GM19397 (cell line): Measurements from ENCODE around the gene CPLX4.
A peak's percentile ranks its signal among the peaks of the same experiment; 100 is the strongest.

ENCODE experiments used
- ATAC-seq: cut with Tn5 transposase; IDR thresholded peaks from one replicate; pipeline ENCODE4 v1.9.1; 2021; ENCODE audit warnings: mild to moderate bottlenecking, moderate library complexity; ENCODE audit not compliant: unreplicated experiment

Gene CPLX4

DNA sequence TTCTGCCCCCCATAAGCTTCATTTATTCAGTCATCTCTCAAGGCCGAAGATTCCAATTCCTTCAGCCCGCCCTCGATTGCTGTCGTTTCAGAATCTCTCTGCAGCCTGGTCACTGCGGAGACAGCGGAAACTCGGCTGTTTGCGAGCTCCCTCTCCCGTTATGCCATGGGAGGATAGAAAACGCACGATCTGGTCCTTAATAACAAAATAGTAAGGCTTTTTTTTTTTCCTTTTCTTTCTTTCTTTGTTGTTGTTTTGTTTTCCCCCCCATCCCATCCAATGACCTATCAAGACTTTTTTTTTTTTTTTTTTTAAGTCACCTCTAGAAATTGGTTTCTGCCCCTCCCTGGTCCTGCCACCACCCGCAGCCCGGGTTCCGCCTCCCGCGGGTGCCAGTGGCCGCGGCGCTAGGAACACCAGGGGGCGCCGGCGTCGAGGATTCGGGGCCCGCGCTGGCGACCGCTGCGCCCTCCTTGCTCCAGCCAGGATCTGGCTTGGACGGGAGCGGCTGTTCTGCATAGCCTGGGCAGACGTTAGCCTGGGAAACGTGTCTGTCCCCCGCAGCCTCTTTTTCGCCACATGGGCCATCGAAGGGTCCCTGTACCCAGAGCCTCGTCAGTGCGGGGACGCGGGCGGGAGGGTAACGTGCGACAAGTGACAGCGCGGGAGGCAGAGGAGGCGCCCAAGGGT lies 10.1 kb downstream of the CPLX4 start:
- peak; percentile 84 for ATAC-seq

DNA sequence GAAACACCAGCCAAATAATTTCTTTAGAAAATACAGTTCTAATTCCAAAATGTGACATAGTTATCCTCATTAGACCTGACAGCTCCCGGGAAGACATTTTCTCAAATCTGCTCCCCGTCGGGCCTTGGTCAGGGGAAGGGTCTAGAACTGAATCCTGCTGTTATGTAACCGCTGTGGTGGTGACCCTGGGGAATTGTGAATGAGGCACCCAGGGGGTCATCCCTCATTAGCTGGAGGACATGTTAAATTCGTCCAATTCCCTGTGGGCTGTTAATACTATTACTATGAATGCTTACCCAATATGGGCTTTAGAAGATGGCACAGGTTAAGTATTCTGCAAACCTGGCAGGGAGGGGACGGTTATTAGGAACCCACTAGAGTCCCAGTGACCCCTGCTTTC lies 11.8 kb downstream of the CPLX4 start:
- ATAC-seq = no peak

DNA sequence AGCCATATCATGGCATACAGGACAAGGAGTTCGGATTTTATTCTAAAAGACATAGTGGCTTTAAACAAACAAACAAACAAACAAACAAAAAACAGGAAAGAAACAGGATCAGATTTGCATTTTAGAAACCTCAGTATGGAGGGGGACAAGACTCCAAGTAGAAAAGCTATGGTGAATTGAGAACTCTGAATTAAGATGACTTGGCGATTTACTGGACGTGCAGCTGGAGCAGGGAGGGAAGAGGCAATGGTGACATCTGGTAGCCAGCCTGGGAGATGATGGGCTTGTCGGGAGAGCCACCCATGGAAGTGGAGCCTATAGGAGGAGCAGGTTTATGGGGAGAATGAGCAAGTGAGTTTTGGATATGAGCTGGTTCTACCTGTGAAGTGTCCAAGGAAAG lies 13.2 kb downstream of the CPLX4 start:
- ATAC-seq = no peak

DNA sequence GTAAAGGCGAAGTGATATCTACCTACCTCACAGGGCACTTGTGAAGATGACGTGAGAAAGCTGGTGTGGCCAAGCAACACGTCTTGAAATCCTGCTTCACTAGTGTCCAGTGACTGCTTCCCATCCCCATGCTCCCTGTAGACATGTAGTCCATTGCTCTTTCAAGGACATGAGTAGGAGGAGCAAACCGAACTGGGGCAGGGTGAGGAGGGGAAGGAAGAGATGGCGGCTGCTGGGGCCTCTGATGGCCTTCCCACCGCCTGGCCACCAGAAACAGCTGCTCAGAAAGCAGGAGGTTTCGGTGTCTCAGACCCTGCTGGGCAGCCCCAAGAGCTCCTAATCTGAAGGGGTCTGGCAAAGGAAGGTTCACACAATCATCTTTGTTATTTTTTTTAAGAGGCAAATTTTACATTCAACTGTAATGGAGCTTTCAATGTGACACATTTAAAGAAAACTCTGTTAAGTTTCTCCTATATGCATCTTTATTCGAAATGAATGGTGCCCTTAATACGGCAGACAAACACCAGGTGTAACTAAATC lies 14.7 kb downstream of the CPLX4 start:
- ATAC-seq = no peak

DNA sequence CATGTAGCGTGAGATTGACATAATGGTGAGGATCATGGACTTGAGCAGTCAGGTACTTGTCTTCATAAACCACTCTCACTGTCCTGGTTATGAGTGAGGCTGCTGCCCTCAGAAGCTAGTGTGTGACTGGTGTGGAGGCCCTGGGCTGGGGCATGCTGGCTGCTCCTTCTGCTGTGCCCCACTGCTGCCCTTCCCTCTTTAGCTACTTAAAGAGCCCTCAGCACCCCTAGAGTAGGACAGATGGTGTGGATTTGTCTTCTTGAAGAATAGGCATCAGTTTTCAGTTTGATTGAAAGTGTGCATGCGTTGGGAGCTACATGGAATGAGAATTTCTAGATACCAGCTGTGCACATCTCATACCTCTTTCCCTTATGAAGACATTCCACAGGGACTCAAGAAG lies 15.4 kb downstream of the CPLX4 start:
- ATAC-seq = no peak

DNA sequence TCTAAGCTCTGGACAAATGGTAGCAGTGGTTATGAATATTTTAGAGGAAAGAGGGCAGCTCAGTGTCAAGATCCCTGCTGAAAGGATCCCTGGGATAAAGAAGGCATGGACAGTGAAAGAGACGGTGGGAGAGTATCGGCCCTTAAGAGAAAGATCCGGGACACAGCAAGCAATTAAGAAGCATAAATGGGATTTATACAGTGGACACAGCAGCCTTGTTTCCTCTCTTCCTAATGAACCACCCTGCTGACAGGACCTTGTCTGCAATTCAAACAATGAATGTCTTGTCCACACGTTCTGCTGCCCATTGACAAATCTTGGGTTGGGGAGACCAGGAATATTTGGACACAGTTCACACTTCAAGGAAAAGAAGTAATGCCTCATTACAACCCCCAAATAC lies 16.5 kb downstream of the CPLX4 start:
- no peak for ATAC-seq

DNA sequence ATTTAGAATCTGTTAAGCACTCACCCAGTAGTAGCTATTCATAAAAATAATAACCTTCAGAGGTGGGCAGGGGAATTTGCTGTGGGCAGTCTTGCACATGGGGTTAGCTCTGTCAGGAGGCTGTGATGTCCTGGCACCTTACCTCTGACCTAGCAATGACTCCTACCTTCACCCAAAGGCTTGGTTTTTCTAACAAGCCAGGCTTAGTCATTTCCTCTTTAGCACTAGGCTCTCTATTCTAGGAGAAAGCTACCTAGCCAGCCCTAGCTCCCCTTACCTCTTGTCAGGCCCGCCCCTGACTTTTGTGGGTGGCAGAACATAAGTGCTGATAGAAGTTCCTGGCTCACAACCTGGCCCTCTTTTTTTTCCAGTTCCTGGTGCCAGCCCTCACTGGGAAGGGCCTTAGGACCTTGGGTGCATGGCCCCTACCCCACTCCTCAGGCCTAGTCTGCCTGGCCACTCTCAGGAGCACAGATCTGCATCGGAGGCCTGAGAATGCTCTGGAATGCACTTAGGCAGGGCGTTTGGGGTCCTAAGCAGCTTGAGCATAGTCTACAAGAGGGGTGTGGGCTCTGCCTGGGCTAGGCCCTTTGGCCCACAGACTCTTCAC lies 17.7 kb downstream of the CPLX4 start:
- ATAC-seq = no peak

DNA sequence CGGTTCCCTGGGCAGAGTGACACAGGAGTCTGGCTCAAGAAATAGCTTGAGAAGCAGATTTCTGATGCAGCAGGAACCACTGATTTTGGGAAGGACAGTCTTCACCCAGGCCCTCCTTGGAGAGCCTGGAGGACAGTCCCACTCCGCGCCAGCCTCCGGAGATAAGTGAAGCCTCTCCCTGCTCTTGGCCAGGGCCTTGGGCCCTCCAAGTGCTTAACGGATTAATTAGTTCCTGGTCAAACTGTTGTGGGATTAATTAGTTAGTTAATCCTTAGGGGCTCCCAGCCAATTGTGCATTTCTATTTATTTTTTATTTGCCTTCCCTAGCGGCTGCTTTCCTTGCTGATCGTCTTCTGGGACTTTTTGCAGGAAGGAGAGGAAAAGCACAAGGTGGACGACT lies 19.6 kb downstream of the CPLX4 start:
- no peak for ATAC-seq

DNA sequence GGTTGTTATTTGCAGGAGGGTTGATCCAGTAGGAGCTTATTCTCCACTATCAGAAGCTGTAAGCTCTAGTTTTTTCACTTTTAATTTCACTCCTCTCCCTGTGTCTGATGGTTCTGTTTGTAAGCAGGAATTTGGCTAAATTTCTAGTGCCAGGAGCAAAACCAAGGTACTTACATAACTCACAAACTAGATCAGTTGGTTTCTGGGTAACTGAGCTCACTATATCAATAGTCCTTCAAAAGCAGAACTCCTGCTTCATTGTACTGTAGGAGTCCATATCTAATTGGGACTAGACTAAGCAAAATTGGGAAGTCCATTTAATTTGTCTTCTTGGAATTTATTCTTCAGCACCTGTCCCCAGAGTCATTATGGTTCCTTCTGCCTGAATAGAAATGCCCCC lies 25.1 kb downstream of the CPLX4 start:
- no peak for ATAC-seq

DNA sequence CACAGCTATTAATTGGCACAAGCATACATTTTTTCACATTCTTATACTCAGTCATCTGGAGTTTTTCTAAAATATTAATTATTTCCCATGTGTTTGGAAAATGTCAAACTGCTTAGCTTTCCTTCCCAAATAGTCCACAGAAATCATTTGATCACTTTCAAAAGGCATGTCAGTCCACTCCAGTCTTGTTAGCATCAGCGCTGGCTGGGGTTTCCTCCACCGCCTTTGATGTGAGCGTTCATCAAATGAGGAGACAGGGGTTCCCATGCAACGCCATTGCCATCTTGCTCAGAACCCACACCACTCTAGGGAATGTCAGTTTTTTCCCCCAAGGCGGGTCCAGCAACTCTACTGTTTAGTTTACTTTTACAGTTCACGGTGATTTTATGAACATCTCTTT lies 32.1 kb downstream of the CPLX4 start:
- ATAC-seq = no peak

DNA sequence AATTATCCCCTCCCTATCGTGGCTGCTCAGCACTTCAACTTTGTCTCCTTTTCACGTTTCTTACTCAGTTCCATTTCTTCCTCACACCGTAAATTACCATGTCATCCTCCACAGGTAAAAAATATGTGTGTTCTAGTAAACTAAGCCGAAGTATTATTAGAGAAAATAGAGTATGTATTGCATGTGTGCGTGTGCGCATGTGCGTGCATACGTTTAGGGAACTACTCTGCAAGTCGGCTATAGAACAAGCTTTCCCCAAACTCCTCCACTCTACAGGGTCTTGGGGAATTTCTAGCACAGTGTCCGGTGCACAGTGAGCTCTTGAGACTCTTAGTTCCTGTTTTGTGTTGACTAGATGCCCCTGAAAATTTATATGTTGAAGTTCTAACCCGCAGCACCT lies 36.1 kb downstream of the CPLX4 start:
- ATAC-seq = no peak

DNA sequence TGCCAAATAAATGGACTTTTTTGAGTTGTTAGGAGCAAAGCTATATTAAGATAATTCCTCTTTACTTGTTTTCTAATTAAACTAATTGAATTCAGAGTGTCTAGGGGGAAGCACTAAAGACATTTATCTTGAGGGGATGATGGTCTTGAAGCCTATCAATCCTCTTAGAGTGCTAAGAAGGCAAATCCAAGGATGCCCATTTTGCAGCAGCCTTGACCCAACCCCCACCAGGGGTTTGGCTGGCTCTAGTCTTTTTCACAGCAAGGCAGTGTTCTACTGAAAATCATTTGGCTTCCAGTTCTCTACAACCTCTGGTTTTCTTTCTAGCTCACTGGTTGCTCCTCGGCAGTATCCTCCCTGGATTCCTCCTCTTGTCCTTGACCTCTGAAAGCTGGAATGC lies 38.7 kb downstream of the CPLX4 start:
- ATAC-seq = no peak

DNA sequence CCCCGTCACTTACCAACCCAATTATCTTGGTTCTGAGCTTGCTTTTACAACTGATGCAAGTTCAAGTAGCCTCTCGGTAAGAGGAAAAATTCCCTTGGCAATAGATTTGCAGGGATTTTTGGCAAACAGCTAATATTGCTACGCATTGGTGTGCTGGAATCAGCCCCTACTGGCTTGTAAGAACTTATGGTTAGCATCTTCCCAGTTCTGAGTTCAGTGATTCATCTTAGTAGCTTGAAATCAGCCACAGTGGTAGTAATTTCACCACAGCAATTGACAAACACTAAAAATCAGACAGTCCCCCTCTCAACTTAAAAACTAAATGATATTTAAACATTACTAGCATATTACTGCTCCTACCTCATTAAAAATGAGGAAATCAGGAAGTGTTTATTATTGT lies 39.3 kb downstream of the CPLX4 start:
- ATAC-seq = no peak

DNA sequence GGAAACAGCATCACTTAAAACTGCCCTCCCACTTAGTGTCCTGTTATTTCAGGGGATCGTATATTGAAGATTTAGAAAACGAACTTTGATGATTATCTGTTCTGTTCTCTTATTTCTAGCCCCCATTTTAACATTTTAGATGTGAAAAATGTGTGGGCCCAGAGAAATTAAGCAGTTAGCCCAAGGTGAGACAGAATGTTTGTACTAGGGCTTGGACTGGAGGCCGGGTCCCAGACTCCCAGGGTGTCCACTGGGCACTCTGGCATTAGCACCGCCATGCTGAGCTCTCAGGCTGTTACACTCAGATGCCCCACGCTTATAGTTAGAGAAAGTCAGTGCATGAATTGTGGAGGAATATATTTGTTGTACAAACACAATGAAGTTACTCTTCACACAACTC lies 39.7 kb downstream of the CPLX4 start:
- ATAC-seq = no peak

DNA sequence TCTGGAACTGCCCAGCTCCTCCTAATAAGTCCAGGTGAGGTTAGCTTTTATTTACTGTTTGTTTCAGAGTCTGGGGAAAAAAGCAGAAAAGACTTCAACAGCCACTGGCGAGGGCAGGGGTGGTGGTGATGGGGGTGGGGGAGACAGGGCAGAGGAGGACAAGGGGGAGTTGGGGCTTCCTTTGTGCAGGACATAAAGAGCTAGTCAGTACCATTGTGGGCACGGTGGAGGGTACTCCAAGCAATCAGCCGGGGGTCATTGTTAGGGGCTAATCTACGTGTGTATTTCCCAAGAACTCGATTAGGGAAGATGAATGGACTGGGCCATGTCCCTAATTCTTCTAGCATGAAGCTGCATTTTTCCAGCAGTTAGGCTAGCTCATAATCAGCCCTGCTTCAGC lies 42.4 kb downstream of the CPLX4 start:
- ATAC-seq = no peak

DNA sequence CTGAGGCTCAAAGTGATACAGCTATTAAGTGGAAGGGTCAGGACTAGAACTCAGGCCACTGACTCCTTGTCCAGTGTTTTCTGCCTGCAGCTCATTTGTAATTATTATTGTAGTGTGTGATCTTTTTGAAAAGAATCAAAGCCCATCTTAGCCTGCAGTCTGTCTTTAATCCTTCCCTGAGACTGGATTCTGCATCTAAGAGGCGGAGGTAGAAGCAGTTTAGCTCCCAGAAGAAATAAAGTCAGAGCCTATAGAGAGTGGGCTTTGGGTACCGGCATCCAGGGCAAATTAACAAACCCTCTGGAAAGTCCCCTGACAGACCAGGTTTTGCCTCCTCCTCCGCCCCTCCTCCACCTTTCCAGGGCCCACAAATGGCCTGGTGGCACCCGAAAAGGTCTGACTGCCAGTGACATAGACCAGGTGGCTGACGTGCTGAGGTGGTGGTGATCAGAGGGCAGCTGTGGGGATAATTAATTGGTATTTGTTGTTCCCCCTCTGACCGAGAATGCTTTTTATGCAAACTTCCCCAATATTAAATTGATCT lies 43.0 kb downstream of the CPLX4 start:
- ATAC-seq = no peak

DNA sequence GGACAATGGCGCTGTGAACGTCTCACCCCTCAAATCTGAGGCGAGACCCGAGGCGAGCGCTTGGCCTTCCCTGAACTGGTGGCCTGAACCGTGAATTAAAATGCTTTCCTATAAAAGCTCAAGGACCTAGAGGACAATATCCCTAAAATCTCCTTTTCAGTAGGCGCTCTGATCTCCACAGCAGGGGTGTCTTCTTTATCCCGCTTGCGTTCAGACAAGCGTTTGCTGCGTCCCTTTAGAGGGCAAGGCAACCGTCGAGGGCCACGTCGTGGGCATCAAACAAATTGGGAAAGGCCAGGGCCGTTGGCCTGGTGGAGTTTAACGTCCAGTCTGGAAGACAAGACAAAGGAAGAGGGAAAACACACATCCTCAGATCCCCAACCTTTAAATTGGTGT lies 43.9 kb downstream of the CPLX4 start:
- no peak for ATAC-seq

DNA sequence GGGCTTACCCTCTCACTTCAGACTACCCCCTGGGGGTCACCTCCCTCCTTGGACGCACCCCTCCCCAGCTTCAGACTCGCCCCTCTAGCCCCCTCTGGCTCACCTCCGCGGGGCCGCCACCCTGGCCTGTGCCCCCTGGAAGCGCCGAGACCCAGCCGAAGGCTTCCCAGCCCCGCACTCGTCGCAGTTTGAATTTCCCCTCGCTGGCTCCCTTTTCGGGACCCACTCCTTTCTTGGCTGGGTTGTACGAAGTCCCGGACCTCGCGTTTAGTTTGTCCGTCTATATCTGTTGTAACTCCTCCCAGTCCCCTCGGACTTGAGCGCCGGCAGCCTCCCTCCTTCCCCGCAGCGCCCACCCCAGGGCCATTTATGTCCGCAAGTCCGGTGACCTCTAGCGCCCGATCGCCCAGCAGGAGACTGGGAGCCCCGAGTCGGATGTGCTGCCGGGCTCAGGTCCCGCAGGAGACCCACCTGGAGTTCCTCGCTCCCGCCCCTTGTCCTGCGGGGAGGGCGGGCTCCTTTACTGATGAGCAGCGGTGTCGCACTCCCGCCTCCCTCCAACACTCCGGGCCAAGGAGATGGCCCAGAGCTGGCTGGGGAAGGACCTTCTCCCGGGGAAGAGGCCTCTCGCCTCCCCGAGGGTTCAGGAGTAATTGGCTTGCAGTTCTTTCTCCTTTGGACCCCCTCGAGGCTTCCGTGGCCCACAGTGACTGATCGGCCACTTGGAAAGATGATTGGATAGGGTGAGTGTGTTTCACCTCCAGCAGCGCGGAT lies 44.5 kb downstream of the CPLX4 start:
- no peak for ATAC-seq

DNA sequence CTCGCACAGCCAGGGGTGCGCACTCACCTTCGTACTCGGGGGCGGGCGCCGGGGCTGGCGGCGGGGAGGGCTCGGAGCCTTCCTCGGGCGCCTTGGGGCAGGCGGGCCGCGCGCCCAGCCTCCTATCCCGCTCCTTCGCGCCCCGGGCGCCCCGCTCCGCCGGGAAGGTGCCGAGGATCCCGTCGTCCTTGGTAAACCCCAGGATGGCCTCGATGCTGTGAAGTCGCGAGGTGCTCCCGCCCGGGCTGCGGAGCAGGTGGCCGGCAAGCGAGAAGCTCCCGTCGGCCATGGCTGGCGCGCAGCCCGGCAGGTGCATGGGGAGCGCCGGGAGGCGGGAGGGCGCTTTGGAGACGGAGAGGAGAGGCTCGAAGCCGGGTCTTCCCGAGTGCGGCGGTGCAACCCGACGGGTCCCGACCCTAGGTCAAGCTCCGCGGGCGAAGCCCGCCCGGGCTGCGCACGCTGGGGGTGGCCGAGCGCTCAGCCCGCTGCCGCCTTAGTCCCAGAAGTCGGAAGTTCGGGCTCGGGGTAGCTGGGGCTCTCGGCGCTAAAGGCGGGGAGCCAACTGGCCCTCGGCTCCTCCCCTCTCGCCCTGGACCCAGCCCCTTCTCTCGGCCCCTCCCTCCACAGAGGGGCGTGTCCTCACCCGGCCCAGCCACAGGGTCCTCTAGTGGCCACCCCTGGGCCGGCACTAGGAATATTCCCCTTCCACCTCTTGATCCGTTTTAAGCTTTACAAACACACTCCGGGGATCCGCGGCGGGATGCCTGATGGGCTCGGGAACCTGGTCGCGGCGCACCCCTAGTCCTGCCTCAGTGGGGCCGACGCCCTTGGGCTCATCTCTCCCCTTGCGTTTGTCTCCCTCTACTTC lies 45.3 kb downstream of the CPLX4 start, which contains the start of gene RAX:
Gene RAX (minus strand): TSS at position 564 of the 868 bp plus-strand sequence. CDS start 248 bp downstream, at position 316.
- ATAC-seq = peak; percentile 51

DNA sequence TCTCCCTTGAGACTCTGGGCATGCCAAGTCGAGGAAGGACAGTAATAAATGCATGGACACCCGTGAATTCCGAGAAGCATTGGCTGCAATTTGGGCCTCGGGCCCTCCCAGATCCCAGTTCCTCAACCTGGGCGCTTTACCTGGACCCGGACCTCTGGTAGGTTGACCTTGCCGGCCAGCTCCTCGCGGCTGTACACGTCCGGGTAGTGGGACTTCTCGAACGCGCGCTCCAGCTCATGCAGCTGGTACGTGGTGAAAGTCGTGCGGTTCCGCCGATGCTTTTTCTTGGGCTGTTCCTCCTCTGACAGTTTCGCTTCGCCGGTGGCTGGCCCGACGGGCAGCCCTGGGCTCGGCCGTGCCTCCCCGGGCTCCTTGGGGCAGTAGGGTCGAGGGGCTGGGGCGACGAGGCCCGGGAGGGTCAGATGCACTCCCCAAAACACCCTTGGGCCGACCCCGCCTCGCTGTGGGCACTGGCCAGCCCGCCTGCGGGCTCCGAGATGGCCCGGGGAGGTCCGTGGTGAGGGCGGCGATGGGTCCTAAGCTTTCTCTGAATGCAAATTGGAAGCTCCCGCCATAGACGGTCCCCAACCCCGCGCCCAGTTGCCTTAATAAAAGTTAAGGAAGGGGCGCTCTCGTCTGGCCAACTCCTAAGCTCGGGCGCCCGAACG lies 46.1 kb downstream of the CPLX4 start:
- no peak for ATAC-seq
